GM10248 (cell line): ENCODE measurements around the gene MYO5C.

Experiments used
- CTCF ChIA-PET: fragments of 300-600 bp; sonication (Branson Sonifier 250); formaldehyde crosslinking; extraction: SDS; loops from one replicate; lab custom pipeline; 2021; ENCODE audit warnings: antibody characterized with exemption; lab: Yijun Ruan, JAX
- POLR2A ChIA-PET: fragments of 350-650 bp; sonication (Branson Sonifier 250); formaldehyde crosslinking; extraction: SDS; loops from one replicate; lab custom pipeline; 2020; ENCODE audit warnings: antibody characterized with exemption; lab: Yijun Ruan, JAX
- DNase-seq: peaks from one replicate; pipeline ENCODE4 v3.0.0; 2012; ENCODE audit errors: extremely low spot score
- TF ChIP-seq, protein P1 (sequence below): IDR thresholded peaks from 2 replicates; pipeline ENCODE4 v1.5.1; 2012; ENCODE audit warnings: mild to moderate bottlenecking, low read depth; ENCODE audit errors: extremely low read depth, missing control alignments, control extremely low read depth

MYO5C gene

GRCh38 chr15:52146776-52147175 lies 148.8 kb downstream of the MYO5C start:
- no peak for DNase-seq
- TF ChIP-seq, protein P1, sequence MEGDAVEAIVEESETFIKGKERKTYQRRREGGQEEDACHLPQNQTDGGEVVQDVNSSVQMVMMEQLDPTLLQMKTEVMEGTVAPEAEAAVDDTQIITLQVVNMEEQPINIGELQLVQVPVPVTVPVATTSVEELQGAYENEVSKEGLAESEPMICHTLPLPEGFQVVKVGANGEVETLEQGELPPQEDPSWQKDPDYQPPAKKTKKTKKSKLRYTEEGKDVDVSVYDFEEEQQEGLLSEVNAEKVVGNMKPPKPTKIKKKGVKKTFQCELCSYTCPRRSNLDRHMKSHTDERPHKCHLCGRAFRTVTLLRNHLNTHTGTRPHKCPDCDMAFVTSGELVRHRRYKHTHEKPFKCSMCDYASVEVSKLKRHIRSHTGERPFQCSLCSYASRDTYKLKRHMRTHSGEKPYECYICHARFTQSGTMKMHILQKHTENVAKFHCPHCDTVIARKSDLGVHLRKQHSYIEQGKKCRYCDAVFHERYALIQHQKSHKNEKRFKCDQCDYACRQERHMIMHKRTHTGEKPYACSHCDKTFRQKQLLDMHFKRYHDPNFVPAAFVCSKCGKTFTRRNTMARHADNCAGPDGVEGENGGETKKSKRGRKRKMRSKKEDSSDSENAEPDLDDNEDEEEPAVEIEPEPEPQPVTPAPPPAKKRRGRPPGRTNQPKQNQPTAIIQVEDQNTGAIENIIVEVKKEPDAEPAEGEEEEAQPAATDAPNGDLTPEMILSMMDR, result no peak
- CTCF ChIA-PET, result interaction anchor here (1.2 to 1.8 kb wide), 2 partner anchors 9 to 14 kb away, joined by 3 to 4 read pairs; no protein-coding TSS in a partner anchor
- POLR2A ChIA-PET, result no interaction called here

- TF ChIP-seq, protein P1, result no peak
- ChIA-PET CTCF (interaction anchor here (1.2 to 1.8 kb wide), 2 partner anchors 9 to 15 kb away, joined by 3 to 4 read pairs; no protein-coding TSS in a partner anchor), POLR2A (no interaction called here)
- DNase-seq, result no peak
Observed at GRCh38 chr15:52146261-52146660, 149.3 kb downstream of the MYO5C start.

- DNase-seq, result no peak
- TF ChIP-seq, protein P1, result no peak
- ChIA-PET POLR2A (no interaction called here), CTCF (interaction anchor here (1.2 to 1.7 kb wide), 3 partner anchors 10 to 164 kb away, joined by 3 to 7 read pairs (median 5); no protein-coding TSS in a partner anchor)
Observed at GRCh38 chr15:52144656-52145178, 150.9 kb downstream of the MYO5C start.

DNA sequence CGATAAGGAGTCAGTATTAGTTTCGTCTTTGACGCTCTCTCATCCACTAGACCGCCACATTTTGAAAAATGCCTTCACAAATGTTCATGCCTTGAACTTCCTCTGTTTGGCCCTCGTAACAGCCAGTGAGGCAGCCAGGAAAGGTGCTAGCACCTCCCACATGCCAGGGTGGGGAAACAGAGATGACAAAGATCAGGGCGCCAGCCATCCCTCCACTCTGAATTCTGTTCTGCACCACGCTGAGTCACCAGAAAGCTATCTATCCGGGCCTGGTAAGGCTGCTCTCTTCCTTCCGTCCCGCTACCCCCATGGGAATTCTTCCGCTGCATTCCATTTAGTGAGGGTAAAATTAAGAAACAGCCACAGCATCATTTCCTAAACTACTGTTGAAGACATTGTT lies 151.7 kb downstream of the MYO5C start:
- CTCF ChIA-PET, result interaction anchor here (1.3 to 1.7 kb wide), 2 partner anchors 9 to 10 kb away, joined by 4 to 7 read pairs; no protein-coding TSS in a partner anchor
- TF ChIP-seq, protein P1, result no peak
- POLR2A ChIA-PET, result no interaction called here
- no peak for DNase-seq
